Activated CD8-positive, alpha-beta memory T cell treated with anti-CD3 and anti-CD28 coated beads, Interleukin-2, amount 10 ng/mL, durations not matched to agents 7 days and 5 days (primary cell): ENCODE data around the gene ASAP2. TPM values are rescaled to one million over a fixed set of nuclear protein-coding genes. Genes with fewer than 3 reads are reported as not detected.

Experiments
- ATAC-seq: fragments of 150-1000 bp; cut with Tn5 transposase; one replicate; pipeline ENCODE4 v1.10.0; 2021; ENCODE audit warnings: moderate library complexity
- CTCF ChIA-PET: fragments of 350-600 bp; sonication (Branson Sonifier 250); formaldehyde crosslinking; loops from one replicate; lab custom pipeline; 2021; ENCODE audit warnings: antibody characterized with exemption; lab: Charles Lee
- DNase-seq: peaks from one replicate; pipeline ENCODE4 v3.0.0-alpha.2; 2020
- H3K27ac Mint-ChIP-seq: one replicate; pipeline ENCODE4 v1.8.0; 2021; ENCODE audit warnings: mild to moderate bottlenecking, mixed read lengths
- H3K27me3 Mint-ChIP-seq: one replicate; pipeline ENCODE4 v1.8.0; 2021; ENCODE audit warnings: mixed read lengths
- H3K36me3 Mint-ChIP-seq: one replicate; pipeline ENCODE4 v1.8.0; 2021; ENCODE audit warnings: mild to moderate bottlenecking, mixed read lengths
- H3K4me1 Mint-ChIP-seq: one replicate; pipeline ENCODE4 v1.8.0; 2021; ENCODE audit warnings: mixed read lengths
- H3K4me3 Mint-ChIP-seq: one replicate; pipeline ENCODE4 v1.8.0; 2021; ENCODE audit warnings: mild to moderate bottlenecking, moderate library complexity, mixed read lengths
- H3K9me3 Mint-ChIP-seq: one replicate; pipeline ENCODE4 v1.8.0; 2022; ENCODE audit warnings: low read depth, mixed read lengths
- total RNA-seq, 2 experiments: library from RNA; stranded (reverse); gene quantifications; one replicate each; pipeline ENCODE4 v1.2.3, GENCODE V29; 2021

ASAP2 gene
- total RNA-seq, 2 experiments from 2014 or later, result 0.33 to 0.44 TPM

- H3K4me3 Mint-ChIP-seq, result no peak overlapping the region
- no peaks in the 10 kb centered on the region for H3K36me3 Mint-ChIP-seq
- ATAC-seq (no peak), DNase-seq (no peak)
- CTCF ChIA-PET, result no interaction called here
- H3K27me3 Mint-ChIP-seq, result peaks cover 15% of the 10 kb centered on the region
- no peaks in the 10 kb centered on the region for H3K9me3 Mint-ChIP-seq
- H3K27ac Mint-ChIP-seq, result no peak overlapping the region
- no peaks in the 10 kb centered on the region for H3K4me1 Mint-ChIP-seq
Observed at GRCh38 chr2:9374071-9374730, 167.6 kb downstream of the ASAP2 start.

- H3K36me3 Mint-ChIP-seq, result no peaks in the 10 kb centered on the region
- no peak overlapping the region for H3K4me3 Mint-ChIP-seq
- CTCF ChIA-PET, result interaction anchor here (1.0 kb wide), 1 partner anchor 11 kb away, joined by 3 read pairs; no protein-coding TSS in a partner anchor
- ATAC-seq, result no peak
- no peaks in the 10 kb centered on the region for H3K9me3 Mint-ChIP-seq
- no peaks in the 10 kb centered on the region for H3K4me1 Mint-ChIP-seq
- H3K27me3 Mint-ChIP-seq, result peaks cover 15% of the 10 kb centered on the region
- H3K27ac Mint-ChIP-seq, result no peak overlapping the region
- no peak for DNase-seq
Observed at GRCh38 chr2:9375857-9376428, 169.3 kb downstream of the ASAP2 start.

GRCh38 chr2:9377461-9378097 lies 171.0 kb downstream of the ASAP2 start:
- no peaks in the 10 kb centered on the region for H3K4me1 Mint-ChIP-seq
- H3K27ac Mint-ChIP-seq, result no peak overlapping the region
- no peaks in the 10 kb centered on the region for H3K36me3 Mint-ChIP-seq
- no peak overlapping the region for H3K4me3 Mint-ChIP-seq
- no peaks in the 10 kb centered on the region for H3K9me3 Mint-ChIP-seq
- CTCF ChIA-PET, result interaction anchor here (0.5 kb wide), 1 partner anchor 44 kb away, joined by 3 read pairs; no protein-coding TSS in a partner anchor
- DNase-seq (no peak), ATAC-seq (no peak)
- H3K27me3 Mint-ChIP-seq, result peaks cover 11% of the 10 kb centered on the region

GRCh38 chr2:9378433-9379390 lies 172.1 kb downstream of the ASAP2 start:
- Mint-ChIP-seq H3K4me3 (no peak overlapping the region), H3K9me3 (no peaks in the 10 kb centered on the region), H3K4me1 (no peaks in the 10 kb centered on the region), H3K27ac (no peak overlapping the region), H3K36me3 (no peaks in the 10 kb centered on the region), H3K27me3 (peaks cover 11% of the 10 kb centered on the region)
- no peak for DNase-seq
- no peak for ATAC-seq
- CTCF ChIA-PET, result no interaction called here

GRCh38 chr2:9379391-9379755 lies 172.8 kb downstream of the ASAP2 start:
- Mint-ChIP-seq H3K27ac (no peak overlapping the region), H3K4me3 (no peak overlapping the region), H3K9me3 (no peaks in the 10 kb centered on the region), H3K36me3 (no peaks in the 10 kb centered on the region), H3K27me3 (peaks cover 11% of the 10 kb centered on the region), H3K4me1 (no peaks in the 10 kb centered on the region)
- CTCF ChIA-PET, result no interaction called here
- ATAC-seq (no peak), DNase-seq (no peak)

GRCh38 chr2:9380702-9381628 lies 174.4 kb downstream of the ASAP2 start:
- ATAC-seq, result no peak
- no peaks in the 10 kb centered on the region for H3K9me3 Mint-ChIP-seq
- no peaks in the 10 kb centered on the region for H3K4me1 Mint-ChIP-seq
- no peak overlapping the region for H3K27ac Mint-ChIP-seq
- DNase-seq, result no peak
- no peak overlapping the region for H3K4me3 Mint-ChIP-seq
- H3K27me3 Mint-ChIP-seq, result peaks cover 11% of the 10 kb centered on the region
- CTCF ChIA-PET, result no interaction called here
- H3K36me3 Mint-ChIP-seq, result no peaks in the 10 kb centered on the region

- Mint-ChIP-seq H3K9me3 (no peaks in the 10 kb centered on the region), H3K4me1 (no peaks in the 10 kb centered on the region), H3K27ac (no peak overlapping the region), H3K4me3 (no peak overlapping the region), H3K27me3 (no peaks in the 10 kb centered on the region), H3K36me3 (no peaks in the 10 kb centered on the region)
- ATAC-seq (no peak), DNase-seq (no peak)
- CTCF ChIA-PET, result no interaction called here
Observed at GRCh38 chr2:9382604-9383235, 176.1 kb downstream of the ASAP2 start.

GRCh38 chr2:9384521-9384920 lies 177.9 kb downstream of the ASAP2 start:
- H3K27ac Mint-ChIP-seq, result no peak overlapping the region
- DNase-seq, result no peak
- H3K36me3 Mint-ChIP-seq, result no peaks in the 10 kb centered on the region
- no peak overlapping the region for H3K4me3 Mint-ChIP-seq
- H3K27me3 Mint-ChIP-seq, result no peaks in the 10 kb centered on the region
- CTCF ChIA-PET, result interaction anchor here (0.6 kb wide), 1 partner anchor 58 kb away, joined by 3 read pairs; no protein-coding TSS in a partner anchor
- no peaks in the 10 kb centered on the region for H3K9me3 Mint-ChIP-seq
- no peak for ATAC-seq
- H3K4me1 Mint-ChIP-seq, result no peaks in the 10 kb centered on the region

- Mint-ChIP-seq H3K36me3 (no peaks in the 10 kb centered on the region), H3K4me3 (no peak overlapping the region), H3K27me3 (no peaks in the 10 kb centered on the region), H3K27ac (no peak overlapping the region), H3K9me3 (no peaks in the 10 kb centered on the region), H3K4me1 (no peaks in the 10 kb centered on the region)
- DNase-seq (no peak), ATAC-seq (no peak)
- CTCF ChIA-PET, result interaction anchor here (0.6 kb wide), 1 partner anchor 992 kb away, joined by 3 read pairs; no protein-coding TSS in a partner anchor
Observed at GRCh38 chr2:9385841-9386240, 179.2 kb downstream of the ASAP2 start.

- CTCF ChIA-PET, result no interaction called here
Observed at GRCh38 chr2:9388199-9388681, 181.6 kb downstream of the ASAP2 start.

GRCh38 chr2:9388950-9389911 lies 182.6 kb downstream of the ASAP2 start:
- ATAC-seq, result no peak
- Mint-ChIP-seq H3K4me1 (no peaks in the 10 kb centered on the region), H3K9me3 (no peaks in the 10 kb centered on the region), H3K27ac (no peak overlapping the region), H3K36me3 (no peaks in the 10 kb centered on the region), H3K4me3 (no peak overlapping the region), H3K27me3 (no peaks in the 10 kb centered on the region)
- no peak for DNase-seq
- CTCF ChIA-PET, result no interaction called here

More at GRCh38 chr2:9388199-9388681, 181.6 kb downstream of the ASAP2 start:
- Mint-ChIP-seq H3K4me3 (no peak overlapping the region), H3K9me3 (no peaks in the 10 kb centered on the region), H3K27me3 (no peaks in the 10 kb centered on the region), H3K27ac (no peak overlapping the region), H3K4me1 (no peaks in the 10 kb centered on the region), H3K36me3 (no peaks in the 10 kb centered on the region)
- ATAC-seq (no peak), DNase-seq (no peak)
